Kidney (tissue), 14 donors: Measurements from ENCODE around the gene TBX1. TPM values are rescaled to one million over a fixed set of nuclear protein-coding genes. Genes with fewer than 3 reads are reported as not detected.

Source experiments
- DNase-seq, 5 donors: peaks; one replicate each; pipeline ENCODE4 v3.0.0-alpha.2; 2013 to 2020
- FAIRE-seq: peaks from 2 replicates; lab custom pipeline; 2012; peaks lifted over from hg19 to GRCh38; lab: Jason Lieb, UNC
- H3K27ac ChIP-seq, 2 donors: one replicate each; pipeline ENCODE4 v1.7.0; 2013; ENCODE audit warnings: low read depth in 2 of 2, low read length in 2 of 2, inconsistent platforms in 1 of 2
- H3K27me3 ChIP-seq: one replicate; pipeline ENCODE4 v1.7.1; 2013; ENCODE audit warnings: low read length, inconsistent platforms; ENCODE audit not compliant: control insufficient read depth, insufficient read depth
- H3K36me3 ChIP-seq, 3 donors: one replicate each; pipeline versions ENCODE4 v1.7.0 to v1.7.1; 2013; ENCODE audit warnings: low read length in 3 of 3, control low read depth in 1 of 3, inconsistent platforms in 1 of 3; ENCODE audit not compliant: insufficient read depth in 3 of 3, control insufficient read depth in 2 of 3
- H3K4me1 ChIP-seq, 3 donors: one replicate each; pipeline versions ENCODE4 v1.7.0 to v1.7.1; 2013; ENCODE audit warnings: low read length in 3 of 3, inconsistent platforms in 1 of 3, low read depth in 1 of 3; ENCODE audit not compliant: control insufficient read depth in 2 of 3, insufficient read depth in 2 of 3
- H3K4me3 ChIP-seq, 3 donors: one replicate each; pipeline versions ENCODE4 v1.7.0 to v1.8.1; 2013; ENCODE audit warnings: low read length in 3 of 3, control low read depth in 1 of 3, inconsistent platforms in 1 of 3
- H3K9ac ChIP-seq, 3 donors: one replicate each; pipeline versions ENCODE4 v1.7.0 to v1.7.1; 2013; ENCODE audit warnings: low read length in 3 of 3, control low read depth in 1 of 3, inconsistent platforms in 1 of 3
- H3K9me3 ChIP-seq, 3 donors: one replicate each; pipeline versions ENCODE4 v1.7.0 to v1.7.1; 2013; ENCODE audit warnings: low read length in 3 of 3, control low read depth in 1 of 3, inconsistent platforms in 1 of 3; ENCODE audit not compliant: control insufficient read depth in 2 of 3, insufficient read depth in 1 of 3
- CTCF ChIP-seq: IDR thresholded peaks from 3 replicates; pipeline ENCODE4 v1.5.1; 2012; ENCODE audit warnings: mild to moderate bottlenecking, moderate library complexity, borderline replicate concordance; ENCODE audit not compliant: insufficient read depth; ENCODE audit errors: extremely low read depth
- intact Hi-C: fragments of 100-400 bp; cut with DNase I; formaldehyde crosslinking; loops from one replicate; pipeline ENCODE4 v1.11.1; 2022
- polyA plus RNA-seq: library from polyadenylated mRNA; stranded (reverse); fragments of 350-450 nt; fragmentation: Illumina TruSeq; extraction: RNeasy Lipid Tissue Mini Kit (QIAGEN cat#74804); gene quantifications from one replicate; pipeline ENCODE4 v1.2.3, GENCODE V29; 2014; ENCODE audit warnings: low read depth, low replicate concordance; ENCODE audit not compliant: insufficient read depth
- total RNA-seq: library from RNA; stranded (reverse); fragmentation: NEBNext Ultra II Directional; extraction: Animal tissue kit (Norgen Biotek cat#: 25700); gene quantifications from one replicate; pipeline ENCODE4 v1.2.1, GENCODE V29; 2021
- donor health status: control.
- donor health status: control.
- donor health status: control.
- donor health status: control.
- donor health status: control.
- donor health status: DM: yes; HTN: yes; CAD: no.
- donor health status: Normal renal cell carcinoma (clear cell type).

Gene TBX1
- total and polyA plus RNA-seq, 2 donors from 2014 or later = 0.45 to 5.5 TPM

GRCh38 chr22:19793161-19793560 lies 32.6 kb downstream of the TBX1 start:
- no peak overlapping the region for H3K4me3 ChIP-seq
- no peak overlapping the region for H3K9ac ChIP-seq
- intact Hi-C loops = no loop called here
- H3K9me3 ChIP-seq = no peaks in the 10 kb centered on the region
- DNase-seq (no peak), FAIRE-seq (peak; percentile 29)
- no peaks in the 10 kb centered on the region for H3K4me1 ChIP-seq
- TF ChIP-seq CTCF = no peak
- no peaks in the 10 kb centered on the region for H3K27me3 ChIP-seq
- no peaks in the 10 kb centered on the region for H3K36me3 ChIP-seq
- no peak overlapping the region for H3K27ac ChIP-seq

GRCh38 chr22:19793661-19794310 lies 33.2 kb downstream of the TBX1 start:
- H3K9ac ChIP-seq = no peak overlapping the region
- FAIRE-seq (no peak), DNase-seq (no peak)
- H3K4me1 ChIP-seq = no peaks in the 10 kb centered on the region
- H3K9me3 ChIP-seq = no peaks in the 10 kb centered on the region
- H3K27me3 ChIP-seq = no peaks in the 10 kb centered on the region
- H3K36me3 ChIP-seq = no peaks in the 10 kb centered on the region
- TF ChIP-seq CTCF = no peak
- intact Hi-C loops = no loop called here
- H3K27ac ChIP-seq = no peak overlapping the region
- no peak overlapping the region for H3K4me3 ChIP-seq

GRCh38 chr22:19795617-19796008 lies 35.0 kb downstream of the TBX1 start:
- H3K27me3 ChIP-seq = no peaks in the 10 kb centered on the region
- FAIRE-seq (no peak), DNase-seq (peak in 2 of 5 donors; percentile 20 to 28)
- no peak overlapping the region for H3K4me3 ChIP-seq
- H3K36me3 ChIP-seq = no peaks in the 10 kb centered on the region
- no peak for TF ChIP-seq CTCF
- no peak overlapping the region for H3K27ac ChIP-seq
- H3K4me1 ChIP-seq = no peaks in the 10 kb centered on the region
- no peak overlapping the region for H3K9ac ChIP-seq
- intact Hi-C loops = no loop called here
- no peaks in the 10 kb centered on the region for H3K9me3 ChIP-seq

- FAIRE-seq = no peak
- no peak for TF ChIP-seq CTCF
- H3K36me3 ChIP-seq = no peaks in the 10 kb centered on the region
- H3K9ac ChIP-seq = no peak overlapping the region
- no peaks in the 10 kb centered on the region for H3K27me3 ChIP-seq
- H3K27ac ChIP-seq = no peak overlapping the region
- intact Hi-C loops = no loop called here
- DNase-seq = peak in 1 of 5 donors; percentile 30
- no peak overlapping the region for H3K4me3 ChIP-seq
- H3K4me1 ChIP-seq = no peaks in the 10 kb centered on the region
- no peaks in the 10 kb centered on the region for H3K9me3 ChIP-seq
These were observed 35.6 kb downstream of the TBX1 start for GRCh38 chr22:19796160-19796559.
